Measurements from ENCODE around the gene COL21A1.

COL21A1 gene

GRCh38 chr6:56009636-56010035 lies 237.7 kb downstream of the COL21A1 start:
- no peak for DNase-seq (ENCODE audit: low read depth in 2 of 2)
